GM19372 (cell line): ENCODE data around the gene FOSL1.
"Not testable (repeated sequence)": the region's sequence is repeated elsewhere in the genome, so short reads cannot be mapped to it uniquely, and the experiment has no call there.

Source experiments
- ATAC-seq: cut with Tn5 transposase; IDR thresholded peaks from one replicate; pipeline ENCODE4 v1.9.1; 2021; ENCODE audit warnings: mild to moderate bottlenecking, low read depth, moderate library complexity; ENCODE audit not compliant: unreplicated experiment

Gene FOSL1

DNA sequence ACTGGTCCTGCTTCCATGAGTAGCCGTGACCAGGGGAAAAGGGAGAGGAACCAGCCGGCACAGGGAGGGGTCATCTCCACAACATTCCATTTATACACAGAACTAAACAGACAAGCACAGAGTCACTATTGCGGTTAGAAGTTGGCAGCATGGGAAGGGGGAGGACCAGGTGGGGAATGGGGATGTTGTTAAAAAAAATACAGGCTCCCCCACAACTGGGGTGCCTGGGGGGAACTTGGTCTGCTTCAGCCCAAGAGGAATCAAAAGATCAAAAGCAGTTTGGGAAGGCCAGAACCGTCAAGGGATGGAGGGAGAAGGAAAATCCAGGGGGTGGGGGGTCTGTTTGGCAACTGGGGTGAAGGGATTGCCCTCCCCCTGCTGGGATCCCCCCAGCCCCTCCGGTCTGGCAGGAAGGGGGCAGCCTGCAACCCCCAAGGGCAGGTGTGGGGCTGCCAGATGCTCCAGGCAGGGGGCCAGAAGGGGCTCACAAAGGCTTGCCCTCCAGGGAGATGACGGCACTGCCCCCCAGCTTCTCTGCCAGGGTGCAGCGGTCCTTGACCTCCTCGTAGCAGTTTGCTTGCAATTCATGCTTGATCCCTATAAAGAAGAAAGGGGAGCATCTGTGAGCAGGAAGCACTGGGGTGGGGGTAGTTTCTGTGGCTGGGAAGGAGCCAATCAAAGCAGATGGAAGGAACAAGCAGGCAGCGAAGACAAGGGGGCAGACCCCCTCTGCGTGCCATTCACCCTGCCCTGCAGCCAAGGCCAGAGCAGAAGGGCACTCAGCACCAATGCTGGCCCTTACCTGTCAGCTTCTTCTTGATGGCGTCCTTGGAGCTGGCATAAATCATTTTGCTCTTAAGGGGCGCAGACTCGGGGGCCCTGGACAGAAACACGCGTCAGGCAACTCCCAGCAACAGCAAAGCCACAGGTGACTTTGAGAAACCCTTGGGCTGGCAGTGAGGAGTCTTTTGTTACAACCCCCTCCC, 45.0 kb downstream of the FOSL1 start:
- ATAC-seq, result no peak

DNA sequence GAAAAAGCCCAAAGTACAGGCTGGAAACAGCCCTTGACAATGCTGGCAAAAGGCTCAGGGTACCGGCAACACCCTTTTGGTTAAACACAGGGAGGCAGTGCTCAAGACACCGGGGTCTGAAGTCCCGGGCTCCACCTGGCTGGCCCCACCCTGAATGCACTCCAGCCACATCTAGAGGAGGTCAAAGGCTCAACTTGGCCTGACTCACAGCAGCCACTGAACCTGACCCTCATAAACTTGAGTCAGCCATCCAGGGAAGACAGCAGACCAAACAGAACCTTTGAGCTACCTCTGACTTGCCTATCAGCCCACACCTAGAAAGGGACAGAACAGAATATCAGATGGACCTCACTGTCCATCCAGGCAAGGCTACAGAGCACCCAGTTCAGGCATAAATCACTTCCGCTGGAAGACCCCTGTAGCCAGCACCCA, 46.0 kb downstream of the FOSL1 start:
- ATAC-seq, result no peak

DNA sequence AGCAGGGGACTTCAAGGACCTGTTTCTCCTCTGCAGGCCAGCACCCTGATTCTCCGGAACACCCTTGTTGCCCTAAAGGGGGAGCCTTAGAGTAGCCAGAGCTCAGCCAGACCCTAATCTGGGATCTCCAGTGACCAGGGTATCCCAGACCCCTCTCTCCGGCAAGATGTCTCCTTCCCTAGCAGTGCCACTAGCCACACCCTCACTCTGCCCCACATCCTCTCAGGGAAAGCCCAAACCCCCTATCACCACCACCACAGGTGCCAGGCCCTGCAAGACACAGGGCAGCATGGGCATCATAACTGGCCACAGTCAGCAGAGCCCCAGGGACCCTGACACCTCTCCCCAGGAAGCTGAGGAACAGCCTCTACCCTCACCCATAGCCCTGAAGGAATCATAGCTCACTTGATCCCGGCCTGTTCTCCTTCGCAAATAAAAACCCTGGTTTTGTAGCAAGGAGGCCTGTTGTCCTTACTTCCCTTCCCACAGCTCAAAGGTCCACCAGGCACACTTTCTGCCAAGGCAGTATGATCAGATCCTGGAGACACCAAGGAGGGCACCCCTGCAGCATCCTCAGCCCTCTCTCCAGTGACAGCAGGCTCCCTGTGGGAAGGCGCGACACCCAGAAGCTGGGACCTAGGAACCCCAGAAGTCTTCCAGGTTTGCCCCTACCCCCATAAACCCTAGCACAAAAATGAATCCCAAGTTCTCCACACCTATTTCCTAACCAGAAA, 46.8 kb downstream of the FOSL1 start:
- no peak for ATAC-seq

GRCh38 chr11:65852508-65853245, 47.5 kb downstream of the FOSL1 start:
- no peak for ATAC-seq

DNA sequence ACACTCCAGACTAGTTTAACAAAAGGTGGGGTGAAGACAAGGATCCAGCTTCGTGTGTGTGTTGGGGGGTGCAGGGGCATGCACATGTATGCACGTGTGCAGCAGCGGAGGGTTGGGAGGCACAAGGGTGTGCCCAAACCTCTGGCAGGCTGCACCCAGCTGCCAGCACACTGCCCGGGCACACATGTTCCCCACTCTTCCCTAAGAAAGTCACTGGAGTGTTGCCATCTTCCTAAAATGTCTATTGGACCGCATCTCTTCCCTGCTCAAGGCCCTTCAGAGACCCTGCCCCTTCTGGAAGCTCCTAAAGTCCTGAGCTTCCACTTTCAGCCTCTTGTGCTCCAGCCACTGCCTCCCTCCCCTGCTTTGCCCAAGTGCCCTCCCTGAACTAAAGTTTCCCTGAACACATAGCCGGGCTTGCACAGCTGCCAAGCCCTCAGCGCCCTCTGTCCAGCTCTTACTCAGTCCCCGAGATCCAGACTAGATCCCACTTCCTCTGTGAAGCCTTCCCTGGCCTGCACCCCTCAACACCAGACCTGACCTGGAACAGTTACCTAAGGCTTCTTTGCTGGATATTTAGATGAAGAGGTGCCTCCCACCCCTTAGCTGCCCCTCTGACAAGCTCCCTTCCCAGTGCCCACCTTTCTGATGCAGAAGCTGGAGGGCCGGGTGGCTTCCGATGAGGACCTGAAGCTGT, 48.2 kb downstream of the FOSL1 start:
- no peak for ATAC-seq

GRCh38 chr11:65851083-65851579, 49.1 kb downstream of the FOSL1 start:
- ATAC-seq, result no peak

DNA sequence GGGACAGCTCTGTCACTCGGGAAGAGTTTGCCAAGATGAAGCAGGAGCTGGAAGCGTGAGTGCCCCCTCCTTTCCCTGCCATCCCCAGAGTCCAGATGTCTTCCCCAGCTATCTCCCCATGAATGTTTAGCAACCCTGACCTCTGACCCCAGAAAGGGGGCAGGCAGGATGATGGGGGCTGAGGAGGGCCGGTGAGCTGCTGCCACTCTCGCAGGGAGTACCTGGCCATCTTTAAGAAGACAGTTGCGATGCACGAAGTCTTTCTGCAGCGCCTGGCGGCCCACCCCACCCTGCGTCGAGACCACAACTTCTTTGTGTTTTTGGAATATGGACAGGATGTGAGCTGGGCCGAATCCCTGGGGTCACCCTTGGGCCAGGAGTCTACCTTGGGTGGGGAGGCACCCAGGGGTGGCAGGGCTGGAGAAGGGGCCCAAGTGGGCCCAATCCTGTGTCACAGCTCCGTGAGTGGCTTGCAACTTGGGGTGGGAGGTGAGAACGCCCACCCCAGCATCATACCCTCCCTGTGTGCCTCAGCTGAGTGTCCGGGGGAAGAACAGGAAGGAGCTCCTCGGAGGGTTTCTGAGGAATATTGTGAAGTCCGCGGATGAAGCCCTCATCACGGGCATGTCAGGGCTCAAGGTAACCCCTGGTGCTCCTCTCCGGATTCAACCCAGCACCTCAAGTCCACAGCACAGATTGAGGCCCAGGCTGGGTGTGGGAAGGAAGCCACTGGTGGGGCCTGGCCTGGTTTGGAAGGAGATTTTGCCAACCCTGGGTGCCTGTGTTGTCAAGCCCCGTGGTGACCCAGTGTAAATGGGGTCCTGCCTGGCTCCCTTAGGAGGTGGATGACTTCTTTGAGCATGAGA, 49.7 kb downstream of the FOSL1 start:
- ATAC-seq, result no peak

DNA sequence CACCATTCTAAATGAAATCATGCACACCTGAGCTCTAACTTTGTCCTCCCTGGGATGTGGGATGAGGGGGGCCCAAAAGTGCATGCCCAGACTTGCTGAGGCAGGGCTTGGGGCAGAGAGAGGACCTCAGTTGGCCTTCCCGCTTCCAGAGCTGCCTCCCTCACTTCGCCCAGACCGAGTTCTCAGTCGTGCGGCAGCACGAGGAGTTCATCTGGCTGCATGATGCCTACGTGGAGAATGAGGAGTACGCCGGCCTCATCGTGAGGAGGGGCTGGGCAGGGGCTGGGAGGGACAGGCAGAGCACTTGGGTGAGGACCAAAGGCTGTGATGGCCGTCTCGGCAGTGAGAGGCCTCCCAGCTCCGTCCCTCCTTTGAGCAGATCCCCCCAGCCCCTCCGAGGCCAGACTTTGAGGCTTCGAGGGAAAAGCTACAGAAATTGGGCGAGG, 50.4 kb downstream of the FOSL1 start:
- ATAC-seq, result no peak

DNA sequence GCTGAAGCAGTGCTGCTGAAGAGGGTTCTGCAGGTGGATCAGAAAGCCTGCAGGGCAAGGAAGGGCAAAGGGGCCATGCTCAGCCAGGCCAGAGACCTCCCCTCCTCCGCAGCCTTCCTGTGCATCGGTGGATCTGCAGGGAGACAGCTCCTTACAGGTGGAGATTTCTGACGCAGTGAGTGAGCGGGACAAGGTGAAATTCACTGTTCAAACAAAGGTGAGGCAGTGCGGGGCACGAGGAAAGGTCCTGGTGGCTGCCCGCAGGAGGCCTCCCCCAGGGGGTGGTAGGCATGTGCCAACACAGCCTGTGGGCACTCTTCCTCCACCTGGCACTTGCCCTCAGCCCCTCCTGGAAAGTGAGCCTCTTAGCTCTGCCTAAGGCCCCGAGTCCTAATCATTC, 50.8 kb downstream of the FOSL1 start:
- ATAC-seq, result no peak

DNA sequence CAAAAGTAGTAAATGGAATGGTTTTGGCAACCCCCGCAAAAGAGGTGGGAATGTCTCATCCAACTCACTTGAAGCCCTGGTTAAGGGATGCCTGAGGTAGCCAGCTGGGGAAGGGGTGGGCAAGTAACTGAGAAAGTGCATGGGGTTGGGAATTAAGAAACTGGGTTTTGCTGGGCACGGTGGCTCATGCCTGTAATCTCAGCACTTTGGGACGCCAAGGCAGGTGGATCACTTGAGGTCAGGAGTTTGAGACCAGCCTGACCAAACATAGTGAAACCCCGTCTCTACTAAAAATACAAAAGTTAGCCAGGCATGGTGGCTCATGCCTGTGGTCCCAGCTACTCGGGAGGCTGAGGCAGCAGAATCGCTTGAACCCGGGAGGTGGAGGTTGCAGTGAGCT, 51.5 kb downstream of the FOSL1 start:
- ATAC-seq, result not testable (repeated sequence)

DNA sequence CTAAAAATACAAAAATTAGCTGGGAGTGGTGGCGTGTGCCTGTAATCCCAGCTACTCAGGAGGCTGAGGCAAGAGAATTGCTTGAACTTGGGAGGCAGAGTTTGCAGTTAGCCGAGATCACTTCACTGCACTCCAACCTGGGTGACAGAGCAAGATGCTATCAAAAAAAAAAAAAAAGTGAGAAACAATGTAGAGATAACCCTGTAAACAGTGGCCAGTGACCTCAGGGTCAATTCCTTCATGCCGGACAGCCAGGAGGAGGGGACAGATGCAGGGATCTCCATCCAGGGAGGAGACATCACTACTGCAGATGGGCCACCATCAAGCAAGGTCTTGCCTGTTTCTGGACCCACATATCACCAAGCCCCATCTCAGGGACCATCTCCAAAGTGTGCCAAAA, 52.4 kb downstream of the FOSL1 start:
- no peak for ATAC-seq

DNA sequence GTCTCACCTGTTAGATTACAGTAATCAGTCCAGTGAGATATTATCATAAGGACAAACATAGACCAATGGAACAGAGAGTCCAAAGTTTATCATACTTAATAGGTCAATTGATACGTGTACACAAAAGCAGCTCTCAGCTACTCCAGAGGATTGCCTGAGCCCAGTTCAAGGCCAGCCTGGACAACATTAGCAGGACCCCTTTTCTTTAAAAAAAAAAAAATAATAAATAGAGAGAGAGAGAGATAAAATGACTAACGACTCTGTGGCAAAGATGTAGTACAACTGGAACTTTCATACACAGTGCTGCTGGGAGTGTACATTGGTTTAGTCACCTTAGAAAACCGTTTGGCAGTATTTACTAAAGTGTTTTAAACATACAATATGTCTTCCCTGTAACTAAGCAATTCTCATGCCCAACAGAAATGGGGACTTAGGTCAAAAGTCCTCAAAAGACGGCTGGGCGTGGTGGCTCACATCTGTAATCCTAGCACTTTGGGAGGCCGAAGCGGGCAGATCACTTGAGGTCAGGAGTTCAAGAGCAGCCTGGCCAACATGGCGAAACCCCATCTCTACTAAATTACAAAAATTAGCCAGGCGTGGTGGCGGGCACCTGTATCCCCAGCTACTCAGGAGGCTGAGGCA, 55.8 kb downstream of the FOSL1 start:
- no peak for ATAC-seq

GRCh38 chr11:65843811-65844210, 56.4 kb downstream of the FOSL1 start:
- no peak for ATAC-seq

DNA sequence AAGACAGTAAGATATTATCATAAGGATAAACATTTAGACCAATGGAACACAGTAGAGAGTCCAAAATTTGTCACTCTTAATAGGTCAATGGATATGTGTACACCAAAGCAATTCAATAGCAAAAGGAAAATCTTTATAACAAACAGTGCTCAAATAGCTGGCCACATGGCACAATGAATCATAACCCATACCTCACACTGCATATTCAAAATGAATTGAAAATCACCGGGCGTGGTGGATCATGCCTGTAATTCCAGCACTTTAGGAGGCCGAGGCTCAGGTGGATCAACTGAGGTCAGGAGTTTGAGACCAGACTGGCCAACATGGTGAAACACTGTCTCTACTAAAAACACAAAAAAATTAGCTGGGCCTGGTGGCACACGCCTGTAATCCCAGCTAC, 58.0 kb downstream of the FOSL1 start:
- ATAC-seq, result no peak
